GM18907 (cell line): ENCODE measurements around the gene PI4K2A.

Experiments used
- ATAC-seq: cut with Tn5 transposase; IDR thresholded peaks from one replicate; pipeline ENCODE4 v1.9.1; 2021; ENCODE audit warnings: mild to moderate bottlenecking, moderate library complexity; ENCODE audit not compliant: unreplicated experiment

PI4K2A gene

DNA sequence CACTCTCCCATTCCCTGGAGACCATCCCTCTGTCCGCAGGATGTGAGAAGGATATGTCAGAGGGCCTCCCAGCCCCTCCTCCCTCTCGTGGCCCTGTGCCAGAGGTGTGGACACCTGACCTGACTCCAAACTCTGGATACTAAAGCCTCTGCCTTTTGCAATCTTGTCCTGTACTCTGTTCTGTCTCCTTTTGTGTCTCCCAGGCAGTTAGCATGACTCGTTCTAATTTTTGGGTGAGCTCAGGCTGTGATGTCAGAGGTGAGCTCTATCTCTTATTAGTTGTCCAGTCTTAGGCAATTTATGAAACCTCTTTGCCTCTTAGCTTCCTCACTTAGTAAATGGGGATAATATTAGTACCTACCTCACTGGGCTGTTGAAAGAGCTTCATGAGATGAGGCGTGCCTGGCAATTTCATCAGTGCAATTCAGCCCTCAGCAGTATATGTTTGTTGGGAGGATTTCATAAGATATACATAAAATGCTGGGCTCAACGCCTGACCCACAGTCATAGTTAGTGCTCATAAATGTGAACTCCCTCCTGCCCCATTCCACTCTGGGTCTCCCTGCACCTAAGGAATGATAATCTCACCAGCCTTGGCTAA, 84.0 kb downstream of the PI4K2A start:
- ATAC-seq = no peak
